ENCODE measurements around the gene GRIA1. TPM values are rescaled to one million over a fixed set of nuclear protein-coding genes. Genes with fewer than 3 reads are reported as not detected.
"Not testable (repeated sequence)": the region's sequence is repeated elsewhere in the genome, so short reads cannot be mapped to it uniquely, and the experiment has no call there.

GRIA1 gene
- total RNA-seq, 1 donor from 2014 or later: not detected

- Mint-ChIP-seq H3K27me3 (no peaks in the 10 kb centered on the region), H3K36me3 (ENCODE audit: insufficient read depth) (peaks cover 1% of the 10 kb centered on the region), H3K4me3 (ENCODE audit: low read depth) (no peak overlapping the region), H3K4me1 (ENCODE audit: low read depth) (peaks cover 5% of the 10 kb centered on the region), H3K9me3 (ENCODE audit: low read depth) (peaks cover 6% of the 10 kb centered on the region), H3K27ac (no peak overlapping the region)
- TF ChIP-seq, protein P1, sequence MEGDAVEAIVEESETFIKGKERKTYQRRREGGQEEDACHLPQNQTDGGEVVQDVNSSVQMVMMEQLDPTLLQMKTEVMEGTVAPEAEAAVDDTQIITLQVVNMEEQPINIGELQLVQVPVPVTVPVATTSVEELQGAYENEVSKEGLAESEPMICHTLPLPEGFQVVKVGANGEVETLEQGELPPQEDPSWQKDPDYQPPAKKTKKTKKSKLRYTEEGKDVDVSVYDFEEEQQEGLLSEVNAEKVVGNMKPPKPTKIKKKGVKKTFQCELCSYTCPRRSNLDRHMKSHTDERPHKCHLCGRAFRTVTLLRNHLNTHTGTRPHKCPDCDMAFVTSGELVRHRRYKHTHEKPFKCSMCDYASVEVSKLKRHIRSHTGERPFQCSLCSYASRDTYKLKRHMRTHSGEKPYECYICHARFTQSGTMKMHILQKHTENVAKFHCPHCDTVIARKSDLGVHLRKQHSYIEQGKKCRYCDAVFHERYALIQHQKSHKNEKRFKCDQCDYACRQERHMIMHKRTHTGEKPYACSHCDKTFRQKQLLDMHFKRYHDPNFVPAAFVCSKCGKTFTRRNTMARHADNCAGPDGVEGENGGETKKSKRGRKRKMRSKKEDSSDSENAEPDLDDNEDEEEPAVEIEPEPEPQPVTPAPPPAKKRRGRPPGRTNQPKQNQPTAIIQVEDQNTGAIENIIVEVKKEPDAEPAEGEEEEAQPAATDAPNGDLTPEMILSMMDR (IDR thresholded peaks at IDR 0.05; ENCODE audit: unreplicated experiment): no peak
- no peak for DNase-seq (ENCODE audit: low spot score, unreplicated experiment)
These were observed 228.2 kb downstream of the GRIA1 start for GRCh38 chr5:153718713-153719112.

DNA sequence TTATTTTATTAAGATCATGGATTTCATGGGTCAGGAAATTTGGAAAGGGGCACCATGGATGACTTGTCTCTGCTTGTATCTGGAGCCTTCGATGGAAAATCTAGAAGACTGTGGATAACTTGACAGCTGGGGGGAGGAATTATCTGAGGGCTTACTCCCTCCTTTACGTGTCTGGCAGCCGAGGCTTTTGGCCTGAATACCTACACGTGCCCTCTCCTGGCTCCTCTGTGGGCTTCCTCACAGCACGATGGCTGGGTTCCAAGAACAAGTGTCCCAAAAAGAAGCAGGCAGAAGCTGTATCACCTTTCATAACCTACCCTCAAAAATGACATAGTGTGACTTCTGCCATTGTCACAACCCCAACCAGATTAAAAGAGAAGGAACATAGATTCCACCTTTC, 228.9 kb downstream of the GRIA1 start:
- peaks cover 6% of the 10 kb centered on the region for H3K9me3 Mint-ChIP-seq (ENCODE audit: low read depth)
- H3K27me3 Mint-ChIP-seq: no peaks in the 10 kb centered on the region
- DNase-seq (ENCODE audit: low spot score, unreplicated experiment): no peak
- TF ChIP-seq, protein P1 (IDR thresholded peaks at IDR 0.05; ENCODE audit: unreplicated experiment): no peak
- peaks cover 1% of the 10 kb centered on the region for H3K36me3 Mint-ChIP-seq (ENCODE audit: insufficient read depth)
- H3K4me3 Mint-ChIP-seq (ENCODE audit: low read depth): no peak overlapping the region
- no peak overlapping the region for H3K27ac Mint-ChIP-seq
- H3K4me1 Mint-ChIP-seq (ENCODE audit: low read depth): peaks cover 5% of the 10 kb centered on the region

GRCh38 chr5:153723022-153723610, 232.6 kb downstream of the GRIA1 start:
- DNase-seq (ENCODE audit: low spot score, unreplicated experiment); H3K9me3 Mint-ChIP-seq (ENCODE audit: low read depth); H3K4me3 Mint-ChIP-seq (ENCODE audit: low read depth); H3K36me3 Mint-ChIP-seq (ENCODE audit: insufficient read depth); H3K27me3 Mint-ChIP-seq; H3K27ac Mint-ChIP-seq; H3K4me1 Mint-ChIP-seq (ENCODE audit: low read depth): not testable (repeated sequence)

DNA sequence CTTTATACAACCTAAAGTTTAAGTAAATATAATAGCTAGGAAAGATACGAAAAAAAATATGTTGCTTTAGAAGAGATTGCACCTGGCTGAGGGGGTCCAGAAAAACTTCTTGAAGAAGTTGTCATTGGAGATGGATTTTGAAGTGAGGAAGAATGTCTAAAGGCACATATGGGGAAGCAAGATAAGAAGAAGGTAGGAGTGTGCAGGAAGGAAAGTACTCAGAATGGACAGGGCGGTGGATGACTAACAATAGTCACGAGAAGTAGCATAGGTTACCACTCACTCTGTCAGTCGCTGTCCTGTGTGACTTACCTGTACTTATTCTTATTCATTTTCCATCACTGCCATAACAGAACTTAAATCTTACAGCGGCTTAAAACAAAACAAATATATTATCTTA, 251.6 kb downstream of the GRIA1 start:
- Mint-ChIP-seq H3K4me1 (ENCODE audit: low read depth) (no peaks in the 10 kb centered on the region), H3K27me3 (no peaks in the 10 kb centered on the region), H3K36me3 (ENCODE audit: insufficient read depth) (no peaks in the 10 kb centered on the region), H3K9me3 (ENCODE audit: low read depth) (no peaks in the 10 kb centered on the region), H3K4me3 (ENCODE audit: low read depth) (no peak overlapping the region), H3K27ac (no peak overlapping the region)
- no peak for DNase-seq (ENCODE audit: low spot score, unreplicated experiment)
- TF ChIP-seq, protein P1 (IDR thresholded peaks at IDR 0.05; ENCODE audit: unreplicated experiment): no peak

DNA sequence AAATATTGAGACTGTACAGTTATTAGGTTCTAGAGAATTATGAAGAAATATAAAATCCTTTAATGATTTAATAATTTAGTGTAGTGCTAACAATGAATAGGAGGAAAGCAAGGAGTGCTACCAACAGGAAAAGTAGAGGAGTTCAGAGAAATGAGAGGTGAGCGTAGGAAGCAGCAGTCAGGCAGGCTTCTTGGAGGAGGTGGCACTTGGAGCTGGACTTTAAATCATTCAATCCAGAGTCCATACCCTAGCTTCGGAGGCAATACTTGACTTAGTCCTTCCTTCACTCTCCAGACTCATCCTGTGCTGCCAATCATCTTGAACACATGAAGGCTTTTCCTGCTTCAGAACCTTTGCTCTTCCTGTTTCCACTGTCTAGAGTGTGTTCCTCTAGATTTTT, 254.3 kb downstream of the GRIA1 start:
- Mint-ChIP-seq H3K4me1 (ENCODE audit: low read depth) (no peaks in the 10 kb centered on the region), H3K27ac (no peak overlapping the region), H3K27me3 (peaks cover 9% of the 10 kb centered on the region), H3K9me3 (ENCODE audit: low read depth) (no peaks in the 10 kb centered on the region), H3K4me3 (ENCODE audit: low read depth) (no peak overlapping the region), H3K36me3 (ENCODE audit: insufficient read depth) (no peaks in the 10 kb centered on the region)
- no peak for DNase-seq (ENCODE audit: low spot score, unreplicated experiment)
- TF ChIP-seq, protein P1 (IDR thresholded peaks at IDR 0.05; ENCODE audit: unreplicated experiment): no peak

DNA sequence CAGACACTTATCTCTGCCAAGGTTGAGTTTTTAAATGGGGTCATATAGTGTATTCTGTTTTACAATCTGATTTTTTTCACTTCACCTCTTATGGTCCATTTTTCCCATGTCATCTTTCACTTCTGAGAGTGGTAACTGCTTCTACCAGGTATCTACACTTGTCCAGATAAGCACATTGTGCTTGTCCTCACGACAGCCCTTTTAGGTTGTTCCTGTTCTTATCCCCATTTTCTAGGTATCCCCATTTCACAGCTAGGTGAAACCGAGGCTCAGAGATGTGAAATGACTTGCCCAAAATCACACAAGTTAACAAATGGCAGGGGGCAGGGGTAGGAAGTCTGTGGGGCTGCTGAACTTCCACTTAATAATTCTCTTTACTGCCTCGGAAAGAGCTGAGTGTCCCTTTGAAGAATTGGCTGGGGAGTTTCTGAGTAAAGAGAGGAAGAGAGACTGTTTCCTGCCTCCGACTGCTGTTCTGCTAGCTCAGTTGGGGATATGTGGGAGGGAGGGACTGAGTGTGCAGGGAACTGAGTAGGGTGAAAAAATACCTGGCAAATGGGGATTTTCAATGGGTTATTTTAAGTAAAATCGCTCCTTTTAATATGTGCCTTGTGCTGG, 255.4 kb downstream of the GRIA1 start:
- Mint-ChIP-seq H3K4me1 (ENCODE audit: low read depth) (no peaks in the 10 kb centered on the region), H3K27me3 (peaks cover 9% of the 10 kb centered on the region), H3K9me3 (ENCODE audit: low read depth) (no peaks in the 10 kb centered on the region), H3K27ac (no peak overlapping the region), H3K36me3 (ENCODE audit: insufficient read depth) (no peaks in the 10 kb centered on the region), H3K4me3 (ENCODE audit: low read depth) (no peak overlapping the region)
- TF ChIP-seq, protein P1 (IDR thresholded peaks at IDR 0.05; ENCODE audit: unreplicated experiment): no peak
- no peak for DNase-seq (ENCODE audit: low spot score, unreplicated experiment)
